GM12864 (cell line): ENCODE results near the gene SMAD2.

ENCODE experiments used
- DNase-seq: peaks from one replicate; pipeline ENCODE4 v3.0.0-alpha.2; 2011; ENCODE audit warnings: low read depth
- H3K4me3 ChIP-seq: 2 replicates; pipeline ENCODE4 v1.5.1; 2011; ENCODE audit warnings: mild to moderate bottlenecking, low read depth, low read length, control low read depth
- TF ChIP-seq, protein P1 (sequence below): IDR thresholded peaks from 2 replicates; pipeline ENCODE4 v1.5.1; 2011; ENCODE audit warnings: low read depth, mild to moderate bottlenecking, moderate library complexity, low read length, control low read depth, inconsistent platforms; ENCODE audit errors: missing control alignments

Gene SMAD2

DNA sequence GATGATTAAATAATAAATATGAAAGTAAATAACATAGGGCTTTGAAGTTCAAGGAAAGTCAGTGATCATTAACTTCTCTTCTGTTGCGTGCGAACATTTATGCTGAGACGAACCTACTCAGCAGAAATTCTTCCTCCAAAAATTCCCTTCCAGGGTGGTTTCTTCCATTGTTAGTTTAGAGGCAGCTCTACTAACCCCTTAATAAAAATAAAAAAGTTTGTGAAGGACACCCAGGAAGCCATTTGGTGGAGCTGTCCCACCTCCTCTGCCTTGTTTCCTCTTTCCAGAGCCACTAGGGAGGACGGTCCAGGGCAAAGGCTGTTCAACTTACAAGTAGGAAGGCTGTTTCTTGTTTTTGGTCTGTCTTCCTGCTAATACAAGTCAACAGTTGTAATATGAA lies 2.1 kb upstream of the SMAD2 start:
- TF ChIP-seq, protein P1, sequence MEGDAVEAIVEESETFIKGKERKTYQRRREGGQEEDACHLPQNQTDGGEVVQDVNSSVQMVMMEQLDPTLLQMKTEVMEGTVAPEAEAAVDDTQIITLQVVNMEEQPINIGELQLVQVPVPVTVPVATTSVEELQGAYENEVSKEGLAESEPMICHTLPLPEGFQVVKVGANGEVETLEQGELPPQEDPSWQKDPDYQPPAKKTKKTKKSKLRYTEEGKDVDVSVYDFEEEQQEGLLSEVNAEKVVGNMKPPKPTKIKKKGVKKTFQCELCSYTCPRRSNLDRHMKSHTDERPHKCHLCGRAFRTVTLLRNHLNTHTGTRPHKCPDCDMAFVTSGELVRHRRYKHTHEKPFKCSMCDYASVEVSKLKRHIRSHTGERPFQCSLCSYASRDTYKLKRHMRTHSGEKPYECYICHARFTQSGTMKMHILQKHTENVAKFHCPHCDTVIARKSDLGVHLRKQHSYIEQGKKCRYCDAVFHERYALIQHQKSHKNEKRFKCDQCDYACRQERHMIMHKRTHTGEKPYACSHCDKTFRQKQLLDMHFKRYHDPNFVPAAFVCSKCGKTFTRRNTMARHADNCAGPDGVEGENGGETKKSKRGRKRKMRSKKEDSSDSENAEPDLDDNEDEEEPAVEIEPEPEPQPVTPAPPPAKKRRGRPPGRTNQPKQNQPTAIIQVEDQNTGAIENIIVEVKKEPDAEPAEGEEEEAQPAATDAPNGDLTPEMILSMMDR, result no peak
- DNase-seq, result no peak
- H3K4me3 ChIP-seq, result no peak overlapping the region

DNA sequence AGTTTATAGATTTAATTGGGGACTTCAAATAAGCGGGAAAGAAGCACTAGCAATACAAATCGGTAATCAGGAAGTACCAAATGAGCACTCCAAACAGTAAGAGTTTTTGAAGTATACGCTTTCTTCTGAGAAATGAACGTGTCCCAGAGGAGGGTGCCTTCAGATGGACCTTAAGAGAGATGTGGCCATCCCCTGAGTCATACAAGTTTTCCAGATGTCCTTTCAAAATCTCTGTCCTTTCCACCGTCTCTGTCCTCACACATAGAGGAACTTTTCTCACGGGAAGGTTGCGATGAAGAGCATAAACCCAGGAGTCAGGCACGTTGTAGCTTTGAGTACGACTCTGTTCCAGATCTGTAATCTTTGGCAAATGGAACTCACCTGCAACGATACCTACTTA lies 1.7 kb upstream of the SMAD2 start:
- peak overlapping the region; percentile 90; the same call in 1 of the 2 replicates for H3K4me3 ChIP-seq
- DNase-seq, result no peak
- TF ChIP-seq, protein P1, result no peak

GRCh38 chr18:47931718-47932103 lies 1.3 kb upstream of the SMAD2 start:
- DNase-seq, result peak; percentile 29
- TF ChIP-seq, protein P1, result peak; percentile 28
- H3K4me3 ChIP-seq, result peak overlapping the region; percentile 90

DNA sequence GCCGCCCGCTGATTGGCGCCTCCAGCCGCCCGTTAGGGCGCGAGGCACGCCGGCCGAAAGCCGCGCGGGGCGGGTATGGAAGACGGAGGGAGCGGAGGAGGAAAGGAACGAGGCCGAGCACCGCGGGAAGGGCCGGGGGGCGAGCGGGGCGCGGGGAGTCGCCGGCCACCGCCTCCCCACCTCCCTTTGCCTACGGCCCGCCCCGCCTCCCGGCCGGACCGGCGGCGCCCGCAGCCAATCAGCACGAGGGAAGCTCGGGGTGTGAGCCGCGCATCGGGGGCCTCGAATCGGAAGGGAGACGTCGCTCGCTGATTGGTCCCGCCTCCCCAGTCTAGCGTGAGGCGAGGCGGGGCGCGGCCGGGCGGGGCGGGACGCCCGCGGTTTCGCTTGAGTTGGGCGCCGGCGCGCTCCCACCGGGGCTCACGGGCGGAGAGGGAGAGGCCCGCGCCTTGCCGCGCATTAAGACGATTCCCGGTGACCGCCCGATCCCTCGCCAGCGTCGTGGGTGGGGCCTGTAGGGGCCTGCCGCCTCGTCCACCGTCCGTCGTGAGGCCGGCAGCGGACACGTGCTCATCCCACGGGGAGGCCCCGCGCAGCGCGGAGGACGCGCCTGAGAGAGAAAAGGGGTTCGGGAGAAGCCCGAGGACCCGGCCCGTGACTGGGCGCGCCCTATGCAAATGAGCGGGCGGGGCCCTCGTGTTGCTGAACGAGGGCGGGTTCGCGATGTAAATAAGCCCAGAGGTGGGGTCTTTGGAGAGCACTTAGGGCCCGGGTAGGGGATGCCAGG lies 665 bp upstream of the SMAD2 start:
- peak; percentile 84 for DNase-seq
- TF ChIP-seq, protein P1, result no peak
- peak overlapping the region; percentile 90 for H3K4me3 ChIP-seq

DNA sequence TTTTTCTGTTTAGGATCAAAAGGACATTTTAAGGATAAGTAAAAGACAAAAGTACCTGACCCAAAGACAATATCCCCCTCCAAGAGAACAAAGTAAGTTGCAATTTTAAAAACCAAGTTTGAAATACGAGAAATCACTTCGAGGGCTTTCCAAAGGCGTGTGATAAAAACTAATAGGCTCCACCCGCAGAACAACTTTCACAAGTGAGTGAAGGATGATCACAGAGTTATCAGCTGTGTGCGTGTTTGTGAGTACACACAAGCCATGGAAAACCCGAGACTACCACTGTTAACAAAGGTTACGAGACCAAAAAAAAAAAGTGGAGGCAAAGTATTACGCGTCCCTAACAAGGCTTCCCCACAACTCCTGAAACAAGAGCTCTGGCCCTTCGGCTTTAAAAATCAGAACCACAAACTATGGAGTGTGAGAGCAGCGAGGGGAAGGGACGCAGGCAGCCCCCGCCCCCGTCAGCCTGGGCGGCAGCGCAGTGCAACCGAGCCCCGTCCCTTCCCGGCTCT lies 719 bp downstream of the SMAD2 start:
- H3K4me3 ChIP-seq, result peak overlapping the region; percentile 90
- peak; percentile 12 for DNase-seq
- TF ChIP-seq, protein P1, result no peak

DNA sequence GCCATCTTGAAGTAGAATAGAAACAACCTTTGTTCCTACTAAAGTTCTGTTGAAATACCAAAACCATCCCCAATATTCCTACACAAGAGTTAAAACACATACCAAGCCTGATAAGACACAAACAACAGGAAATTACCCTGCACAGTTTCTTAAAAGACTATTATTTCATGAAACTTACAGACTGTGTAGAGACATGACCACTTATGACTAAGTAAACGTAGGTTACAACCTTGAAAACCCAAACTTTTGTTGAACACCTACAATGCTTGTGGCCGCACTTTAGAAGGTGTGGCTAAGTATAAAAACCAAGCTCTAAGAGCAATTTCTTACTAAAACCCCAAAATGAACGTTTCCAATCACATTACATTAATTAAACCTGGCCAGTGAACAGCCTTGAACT lies 2.0 kb downstream of the SMAD2 start:
- TF ChIP-seq, protein P1, result no peak
- peak overlapping the region; percentile 90; the same call in 1 of the 2 replicates for H3K4me3 ChIP-seq

More for the DNA sequence above, 2.0 kb downstream of the SMAD2 start:
- no peak for DNase-seq
